Osteocyte (in vitro differentiated cells): ENCODE measurements around the gene SLC6A4. TPM values are rescaled to one million over a fixed set of nuclear protein-coding genes. Genes with fewer than 3 reads are reported as not detected.
"Not testable (repeated sequence)": the region's sequence is repeated elsewhere in the genome, so short reads cannot be mapped to it uniquely, and the experiment has no call there.

Experiments
- DNase-seq: peaks from one replicate; pipeline ENCODE4 v3.0.0; 2021; ENCODE audit warnings: mixed read lengths; ENCODE audit not compliant: unreplicated experiment; ENCODE audit errors: extremely low spot score
- H3K27ac Mint-ChIP-seq: one replicate; pipeline ENCODE4 v1.8.0; 2021; ENCODE audit warnings: mild to moderate bottlenecking, mixed read lengths; ENCODE audit not compliant: unreplicated experiment
- H3K27me3 Mint-ChIP-seq: one replicate; pipeline ENCODE4 v1.8.0; 2021; ENCODE audit warnings: mixed read lengths; ENCODE audit not compliant: unreplicated experiment
- H3K36me3 Mint-ChIP-seq: one replicate; pipeline ENCODE4 v1.8.0; 2021; ENCODE audit warnings: mixed read lengths; ENCODE audit not compliant: unreplicated experiment
- H3K4me1 Mint-ChIP-seq: one replicate; pipeline ENCODE4 v1.8.0; 2021; ENCODE audit warnings: mixed read lengths; ENCODE audit not compliant: unreplicated experiment
- H3K4me3 Mint-ChIP-seq: one replicate; pipeline ENCODE4 v1.8.0; 2021; ENCODE audit warnings: mild to moderate bottlenecking, moderate library complexity, mixed read lengths; ENCODE audit not compliant: unreplicated experiment
- H3K9me3 Mint-ChIP-seq: one replicate; pipeline ENCODE4 v1.8.0; 2021; ENCODE audit warnings: mixed read lengths; ENCODE audit not compliant: unreplicated experiment
- CTCF ChIP-seq: fragments of 200-600 bp; sonication (generic); IDR thresholded peaks from 2 replicates; pipeline ENCODE4 v1.5.0; 2021; ENCODE audit warnings: antibody characterized with exemption, mild to moderate bottlenecking, moderate library complexity
- total RNA-seq: library from RNA; stranded (reverse); gene quantifications from 2 replicates; pipeline ENCODE4 v1.2.1, GENCODE V29; 2021

SLC6A4 gene
- total RNA-seq, 1 donor from 2014 or later, result 0.16 TPM

DNA sequence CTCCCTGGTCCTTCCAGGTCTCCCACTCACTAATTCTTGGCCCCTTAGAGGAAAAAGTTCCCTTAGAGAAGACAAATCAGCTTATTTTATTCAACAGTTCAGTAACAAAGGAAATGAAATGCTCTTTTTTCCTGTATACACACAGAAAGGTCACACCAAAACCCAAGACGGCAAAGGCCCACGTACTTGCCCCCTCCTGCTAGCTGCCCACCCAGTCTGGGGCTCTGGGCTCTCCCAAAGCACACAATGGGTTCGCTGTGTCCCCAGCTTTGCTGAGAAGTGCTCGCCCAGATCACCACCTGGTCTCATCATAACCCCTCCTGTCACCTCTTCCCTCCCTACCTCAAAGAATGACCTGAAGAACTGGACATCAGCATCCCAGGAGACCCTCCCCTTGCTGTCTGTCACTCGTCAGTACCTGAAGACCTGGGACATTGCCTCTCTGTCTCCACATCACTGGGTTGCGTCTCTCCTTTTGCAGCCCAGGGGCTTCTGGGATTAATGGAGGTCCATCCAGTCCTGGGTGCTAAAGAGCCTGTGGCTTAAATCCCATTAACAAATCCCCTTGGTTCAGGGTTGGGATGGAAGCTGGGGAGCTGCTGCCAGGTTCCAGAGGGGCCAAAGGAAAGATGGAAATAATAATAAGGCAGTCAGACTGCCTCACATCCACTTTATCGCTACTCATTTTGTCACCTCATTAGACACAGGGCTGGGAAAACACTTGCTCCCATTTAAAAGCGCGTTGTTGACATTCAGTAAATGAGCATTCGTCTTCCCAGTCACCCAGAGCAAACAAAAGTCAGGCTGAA, 3.3 kb downstream of the SLC6A4 start:
- no peaks in the 10 kb centered on the region for H3K9me3 Mint-ChIP-seq
- H3K27me3 Mint-ChIP-seq, result peaks cover 56% of the 10 kb centered on the region
- no peak for TF ChIP-seq CTCF
- H3K4me1 Mint-ChIP-seq, result peaks cover 29% of the 10 kb centered on the region
- H3K4me3 Mint-ChIP-seq, result no peak overlapping the region
- no peak for DNase-seq
- H3K36me3 Mint-ChIP-seq, result no peaks in the 10 kb centered on the region
- no peak overlapping the region for H3K27ac Mint-ChIP-seq

DNA sequence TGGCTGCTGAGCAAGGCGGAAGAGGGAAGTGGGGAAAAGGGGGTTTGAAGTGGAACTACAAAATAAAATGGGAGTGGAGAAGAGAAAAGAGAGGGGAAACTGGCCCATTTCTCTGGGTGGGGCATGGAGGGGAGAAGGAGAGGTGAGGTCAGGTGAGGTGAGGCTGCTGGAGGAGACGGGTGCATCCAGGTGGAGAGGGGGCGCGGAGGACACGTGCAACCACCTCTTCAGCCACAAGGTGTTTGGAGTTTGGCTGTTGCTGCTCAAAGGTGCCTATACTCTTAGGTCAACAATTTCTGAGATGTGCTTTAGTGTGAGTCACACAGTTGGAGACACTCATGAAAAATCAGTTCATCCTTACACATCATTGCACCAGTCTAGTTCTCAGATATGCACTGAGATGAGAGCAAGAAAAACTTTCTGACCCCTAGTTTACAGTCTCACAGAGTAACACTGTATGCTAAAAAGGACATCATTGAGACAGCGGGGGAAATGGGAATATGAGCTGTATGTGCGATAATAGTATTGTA, 4.8 kb downstream of the SLC6A4 start:
- H3K36me3 Mint-ChIP-seq, result no peaks in the 10 kb centered on the region
- DNase-seq, result no peak
- no peak overlapping the region for H3K4me3 Mint-ChIP-seq
- H3K4me1 Mint-ChIP-seq, result peaks cover 31% of the 10 kb centered on the region
- H3K9me3 Mint-ChIP-seq, result no peaks in the 10 kb centered on the region
- TF ChIP-seq CTCF, result no peak
- H3K27me3 Mint-ChIP-seq, result peaks cover 49% of the 10 kb centered on the region
- no peak overlapping the region for H3K27ac Mint-ChIP-seq

DNA sequence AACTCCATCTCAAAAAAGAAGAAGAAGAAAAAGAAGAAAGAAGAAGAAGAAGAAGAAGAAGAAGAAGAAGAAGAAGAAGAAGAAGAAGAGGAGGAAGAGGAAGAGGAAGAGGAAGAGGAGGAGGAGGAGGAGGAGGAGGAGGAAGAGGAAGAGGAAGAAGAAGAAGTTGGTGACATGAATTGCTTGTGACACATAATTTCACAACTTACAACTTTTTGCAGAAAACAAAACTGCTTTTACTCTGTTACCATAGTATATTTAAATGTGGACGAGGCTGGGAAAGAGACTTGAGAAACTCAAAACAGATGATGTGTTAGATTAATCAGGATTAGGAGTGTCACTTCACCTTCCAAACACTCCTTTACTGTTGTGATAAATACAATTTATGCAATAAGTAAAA, 5.5 kb downstream of the SLC6A4 start:
- H3K27ac Mint-ChIP-seq, H3K36me3 Mint-ChIP-seq, H3K4me3 Mint-ChIP-seq, H3K9me3 Mint-ChIP-seq, DNase-seq: not testable (repeated sequence)
- H3K27me3 Mint-ChIP-seq, result peaks cover 45% of the 10 kb centered on the region
- H3K4me1 Mint-ChIP-seq, result peaks cover 38% of the 10 kb centered on the region

DNA sequence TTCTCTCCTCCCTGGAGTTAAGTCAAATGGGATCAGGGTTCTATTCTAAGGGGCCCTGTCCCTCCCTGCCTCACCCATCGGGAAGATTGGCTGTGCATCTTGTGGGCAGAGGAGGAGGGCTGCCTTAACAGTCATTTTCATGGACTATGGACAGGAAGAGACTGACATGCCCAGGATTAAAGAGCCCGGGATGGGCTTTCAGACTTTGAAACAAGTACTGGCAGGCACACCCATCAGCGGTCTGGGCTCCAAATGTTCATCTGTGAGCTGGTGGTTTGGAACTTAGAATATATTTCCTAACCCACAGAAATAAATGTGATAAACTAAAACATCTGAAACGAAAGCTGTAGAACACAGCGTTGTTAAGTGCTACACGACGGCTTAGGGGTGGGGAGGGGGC, 6.5 kb downstream of the SLC6A4 start:
- peaks cover 35% of the 10 kb centered on the region for H3K27me3 Mint-ChIP-seq
- H3K36me3 Mint-ChIP-seq, result no peaks in the 10 kb centered on the region
- peaks cover 43% of the 10 kb centered on the region for H3K4me1 Mint-ChIP-seq
- no peak for TF ChIP-seq CTCF
- DNase-seq, result no peak
- H3K9me3 Mint-ChIP-seq, result no peaks in the 10 kb centered on the region
- no peak overlapping the region for H3K4me3 Mint-ChIP-seq
- no peak overlapping the region for H3K27ac Mint-ChIP-seq

- peak overlapping the region; percentile 41 for H3K27ac Mint-ChIP-seq
- no peak overlapping the region for H3K4me3 Mint-ChIP-seq
- H3K27me3 Mint-ChIP-seq, result peaks cover 25% of the 10 kb centered on the region
- no peak for TF ChIP-seq CTCF
- H3K4me1 Mint-ChIP-seq, result peaks cover 43% of the 10 kb centered on the region
- H3K9me3 Mint-ChIP-seq, result no peaks in the 10 kb centered on the region
- DNase-seq, result no peak
- H3K36me3 Mint-ChIP-seq, result no peaks in the 10 kb centered on the region
Observed at GRCh38 chr17:30228011-30228410, 7.5 kb downstream of the SLC6A4 start.
